GM12892 (cell line): ENCODE results near the gene CTF1.

Experiments used
- POLR2A ChIP-seq: IDR thresholded peaks from 2 replicates; pipeline ENCODE4 v1.6.1; 2011; ENCODE audit warnings: low read depth, low read length, control low read depth
- POLR2AphosphoS5 ChIP-seq: IDR thresholded peaks from 2 replicates; pipeline ENCODE4 v1.6.1; 2011; ENCODE audit warnings: low read depth, low read length, control low read depth
- TAF1 ChIP-seq: IDR thresholded peaks from 2 replicates; pipeline ENCODE4 v1.6.1; 2011; ENCODE audit warnings: low read depth, mild to moderate bottlenecking, control low read depth, low read length, borderline replicate concordance

GRCh38 chr16:30928390-30928789 is 32.0 kb downstream of the CTF1 start:
- no peak for TF ChIP-seq POLR2AphosphoS5
- TF ChIP-seq TAF1, result no peak
- no peak for TF ChIP-seq POLR2A
